ENCODE results near the gene PHRF1. TPM values are rescaled to one million over a fixed set of nuclear protein-coding genes. Genes with fewer than 3 reads are reported as not detected.

PHRF1 gene
- total RNA-seq, 1 donor = 27.5 TPM

GRCh38 chr11:534396-535209 lies 41.7 kb upstream of the PHRF1 start:
- peak; percentile 96 for DNase-seq (ENCODE audit: insufficient read length, low spot score, missing footprints)
- H3K4me2 ChIP-seq (ENCODE audit: insufficient read depth, low read length) = peak overlapping the region; percentile 87
- H3K36me3 ChIP-seq (ENCODE audit: insufficient read depth, low read length) = peaks cover 13% of the 10 kb centered on the region
- H4K20me1 ChIP-seq (ENCODE audit: insufficient read depth, low read length) = peaks cover 23% of the 10 kb centered on the region
- no peaks in the 10 kb centered on the region for H3K27me3 ChIP-seq (ENCODE audit: insufficient read depth, low read length)
- TF ChIP-seq CTCF (IDR thresholded peaks at IDR 0.05; ENCODE audit: extremely low read depth, low read depth, low read length) = no peak
- H3K9me3 ChIP-seq (ENCODE audit: low read depth, low read length) = no peaks in the 10 kb centered on the region
- no peak overlapping the region for H2AFZ ChIP-seq (ENCODE audit: low read length)
- peaks cover 16% of the 10 kb centered on the region for H3K79me2 ChIP-seq (ENCODE audit: insufficient read depth, low read length)
- peak overlapping the region; percentile 80 for H3K4me3 ChIP-seq (ENCODE audit: insufficient read depth, low read length)
- peaks cover 20% of the 10 kb centered on the region for H3K4me1 ChIP-seq (ENCODE audit: insufficient read depth, low read length)
- peak overlapping the region; percentile 37 for H3K27ac ChIP-seq (ENCODE audit: low read depth, low read length)

- peaks cover 23% of the 10 kb centered on the region for H4K20me1 ChIP-seq (ENCODE audit: insufficient read depth, low read length)
- no peak for DNase-seq (ENCODE audit: insufficient read length, low spot score, missing footprints)
- no peak overlapping the region for H3K4me2 ChIP-seq (ENCODE audit: insufficient read depth, low read length)
- H3K27me3 ChIP-seq (ENCODE audit: insufficient read depth, low read length) = no peaks in the 10 kb centered on the region
- no peak for TF ChIP-seq CTCF (IDR thresholded peaks at IDR 0.05; ENCODE audit: extremely low read depth, low read depth, low read length)
- H3K27ac ChIP-seq (ENCODE audit: low read depth, low read length) = no peak overlapping the region
- peaks cover 13% of the 10 kb centered on the region for H3K36me3 ChIP-seq (ENCODE audit: insufficient read depth, low read length)
- no peaks in the 10 kb centered on the region for H3K9me3 ChIP-seq (ENCODE audit: low read depth, low read length)
- H3K4me3 ChIP-seq (ENCODE audit: insufficient read depth, low read length) = peak overlapping the region; percentile 80
- H3K4me1 ChIP-seq (ENCODE audit: insufficient read depth, low read length) = peaks cover 20% of the 10 kb centered on the region
- peaks cover 16% of the 10 kb centered on the region for H3K79me2 ChIP-seq (ENCODE audit: insufficient read depth, low read length)
- H2AFZ ChIP-seq (ENCODE audit: low read length) = no peak overlapping the region
Observed at GRCh38 chr11:535210-535518, 41.1 kb upstream of the PHRF1 start.

GRCh38 chr11:535519-536454 lies 40.5 kb upstream of the PHRF1 start, which contains the start of gene HRAS:
TSS of gene HRAS (minus strand) at chr11:535576.
- Histone ChIP-seq H3K36me3 (ENCODE audit: insufficient read depth, low read length) (peaks cover 13% of the 10 kb centered on the region), H2AFZ (ENCODE audit: low read length) (peak within 1 kb of the TSS; percentile 35), H3K4me1 (ENCODE audit: insufficient read depth, low read length) (peaks cover 20% of the 10 kb centered on the region), H3K27me3 (ENCODE audit: insufficient read depth, low read length) (no peaks in the 10 kb centered on the region), H3K79me2 (ENCODE audit: insufficient read depth, low read length) (peaks cover 16% of the 10 kb centered on the region), H3K4me2 (ENCODE audit: insufficient read depth, low read length) (peak within 1 kb of the TSS; percentile 87), H3K4me3 (ENCODE audit: insufficient read depth, low read length) (peak within 1 kb of the TSS; percentile 80), H3K27ac (ENCODE audit: low read depth, low read length) (peak within 1 kb of the TSS; percentile 51), H3K9me3 (ENCODE audit: low read depth, low read length) (no peaks in the 10 kb centered on the region), H4K20me1 (ENCODE audit: insufficient read depth, low read length) (peaks cover 23% of the 10 kb centered on the region)
- TF ChIP-seq CTCF (IDR thresholded peaks at IDR 0.05; ENCODE audit: extremely low read depth, low read depth, low read length) = no peak
- DNase-seq (ENCODE audit: insufficient read length, low spot score, missing footprints) = peak; percentile 100
